NCI-H748 treated with DMSO at 0.1 percent for 48 hours (cell line): ENCODE results near the gene USP16.
A peak's percentile ranks its signal among the peaks of the same experiment; 100 is the strongest.
"Not testable (repeated sequence)": the region's sequence is repeated elsewhere in the genome, so short reads cannot be mapped to it uniquely, and the experiment has no call there.

Experiments
- DNase-seq: peaks from one replicate; lab custom pipeline; 2025; lab: John Stamatoyannopoulos, UW

USP16 gene

GRCh38 chr21:29024474-29025327 lies at the start of gene USP16:
TSS of gene USP16 (plus strand) at chr21:29024668. CDS start at chr21:29027914, 3,246 bp downstream.
- peak; percentile 91 for DNase-seq

- no peak for DNase-seq
These were observed 49.1 kb upstream of the USP16 start for GRCh38 chr21:28975397-28975796.

- DNase-seq = no peak
These were observed 45.4 kb upstream of the USP16 start for GRCh38 chr21:28979092-28979491.

GRCh38 chr21:28982637-28983036 lies 41.8 kb upstream of the USP16 start:
- DNase-seq = no peak

DNA sequence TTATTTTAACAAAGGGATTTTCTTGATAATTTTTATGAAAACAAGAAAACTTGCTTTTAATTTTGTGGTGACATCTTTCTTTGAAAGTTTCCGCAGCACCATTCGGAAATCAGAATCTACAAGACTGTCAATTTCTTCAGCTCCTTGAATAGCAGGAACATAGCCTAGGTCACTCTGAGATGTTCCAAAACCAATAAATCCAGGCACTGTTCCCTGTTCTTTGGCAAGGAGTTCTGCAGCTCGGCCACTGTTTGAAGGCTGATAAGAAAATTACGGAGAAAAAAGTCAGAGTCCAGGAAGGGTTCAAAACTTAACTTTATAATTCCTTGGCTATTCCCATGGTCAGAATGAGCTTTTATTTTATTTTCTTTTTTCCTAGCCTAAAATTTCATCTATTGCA lies 37.8 kb upstream of the USP16 start:
- no peak for DNase-seq

DNA sequence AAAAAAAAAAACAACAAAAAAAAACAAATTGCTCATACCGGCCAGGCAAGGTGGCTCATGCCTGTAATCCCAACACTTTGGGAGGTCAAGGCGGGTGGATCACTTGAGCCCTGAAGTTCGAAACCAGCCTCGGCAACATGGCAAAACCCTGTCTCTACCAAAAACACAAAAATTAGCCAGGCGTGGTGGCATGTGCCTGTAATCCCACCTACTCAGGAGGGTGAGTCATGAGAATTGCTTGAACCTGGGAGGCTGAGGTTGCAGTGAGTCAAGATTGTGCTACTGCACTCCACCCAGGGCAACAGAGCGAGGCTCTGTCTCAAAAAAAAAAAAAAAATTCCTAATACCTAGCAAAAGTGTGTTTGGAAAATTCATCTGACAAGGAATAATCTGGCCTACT lies 36.3 kb upstream of the USP16 start:
- not testable (repeated sequence) for DNase-seq

DNA sequence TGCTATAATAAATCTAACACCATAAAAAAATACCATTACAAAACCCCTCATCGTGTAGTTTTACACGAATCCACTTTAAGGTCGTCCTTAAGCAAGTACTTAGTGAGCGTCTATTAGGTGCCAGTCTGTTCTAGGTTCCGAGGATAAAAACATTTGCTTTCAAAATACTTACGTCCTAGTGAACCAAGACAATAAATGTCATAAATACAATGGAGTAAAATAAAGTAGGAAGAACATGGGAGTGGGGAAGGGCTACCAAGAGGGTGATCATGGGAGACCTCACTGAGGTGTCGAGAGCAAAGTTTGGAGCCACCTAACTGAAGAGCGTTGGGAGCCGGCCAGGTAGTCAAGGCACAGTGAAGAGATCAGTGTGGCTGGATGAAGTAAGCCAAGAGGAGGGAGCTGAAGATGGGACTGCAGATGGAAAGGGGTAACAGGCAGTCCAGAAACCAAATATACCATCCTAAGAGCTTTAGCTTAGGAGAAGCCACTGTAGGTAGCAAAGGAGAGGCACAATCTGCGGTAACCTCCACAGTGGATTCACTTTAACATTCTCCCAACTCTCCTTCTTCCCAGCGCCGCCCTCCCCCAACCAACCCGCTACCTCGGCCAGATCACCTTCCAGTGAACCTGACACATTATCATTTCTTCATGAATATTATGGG lies 32.5 kb upstream of the USP16 start:
- DNase-seq = no peak

DNA sequence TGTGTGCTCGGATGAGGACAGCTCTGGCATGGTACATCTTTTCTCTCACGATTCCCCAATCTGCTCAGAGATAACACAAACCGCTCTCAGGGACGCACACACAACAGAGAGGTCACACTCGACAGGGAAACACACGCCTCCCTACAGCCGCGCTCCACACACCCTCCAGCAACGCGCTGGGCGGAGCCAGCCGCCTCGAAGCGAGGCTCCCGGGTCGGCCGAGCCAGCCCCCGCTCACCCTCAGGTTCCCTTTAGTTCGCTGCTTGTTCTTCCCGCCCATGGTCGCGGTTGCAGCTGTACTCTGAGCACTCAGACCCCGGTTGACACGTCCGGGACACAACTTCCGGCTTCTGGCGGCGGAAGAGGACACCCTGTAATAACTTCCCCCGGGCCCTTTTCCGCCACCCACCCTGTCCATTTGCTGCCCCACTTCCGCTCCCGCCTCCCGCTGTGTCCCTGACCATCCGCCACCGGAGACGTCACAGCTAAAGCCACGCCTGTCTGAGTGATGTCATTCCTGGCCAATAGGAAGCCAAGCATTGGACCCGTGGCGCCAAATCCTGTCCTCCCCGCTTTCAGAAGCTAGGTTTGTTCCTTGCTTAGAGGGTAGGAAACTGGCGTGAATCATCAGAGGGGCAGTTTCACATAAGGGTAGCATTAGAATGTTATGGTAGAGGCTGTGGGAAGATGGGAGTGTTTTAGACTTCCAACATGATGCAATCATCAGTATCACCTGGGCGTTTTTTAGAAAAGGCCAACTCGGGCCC lies 31.8 kb upstream of the USP16 start, which contains the start of gene LTN1:
Gene LTN1, minus strand, starts transcription at position 352 of the 767 bp plus-strand sequence. Its CDS starts 72 bp downstream, at position 280.
- peak; percentile 93 for DNase-seq

GRCh38 chr21:28993293-28993629 lies 31.2 kb upstream of the USP16 start:
- DNase-seq = no peak

DNA sequence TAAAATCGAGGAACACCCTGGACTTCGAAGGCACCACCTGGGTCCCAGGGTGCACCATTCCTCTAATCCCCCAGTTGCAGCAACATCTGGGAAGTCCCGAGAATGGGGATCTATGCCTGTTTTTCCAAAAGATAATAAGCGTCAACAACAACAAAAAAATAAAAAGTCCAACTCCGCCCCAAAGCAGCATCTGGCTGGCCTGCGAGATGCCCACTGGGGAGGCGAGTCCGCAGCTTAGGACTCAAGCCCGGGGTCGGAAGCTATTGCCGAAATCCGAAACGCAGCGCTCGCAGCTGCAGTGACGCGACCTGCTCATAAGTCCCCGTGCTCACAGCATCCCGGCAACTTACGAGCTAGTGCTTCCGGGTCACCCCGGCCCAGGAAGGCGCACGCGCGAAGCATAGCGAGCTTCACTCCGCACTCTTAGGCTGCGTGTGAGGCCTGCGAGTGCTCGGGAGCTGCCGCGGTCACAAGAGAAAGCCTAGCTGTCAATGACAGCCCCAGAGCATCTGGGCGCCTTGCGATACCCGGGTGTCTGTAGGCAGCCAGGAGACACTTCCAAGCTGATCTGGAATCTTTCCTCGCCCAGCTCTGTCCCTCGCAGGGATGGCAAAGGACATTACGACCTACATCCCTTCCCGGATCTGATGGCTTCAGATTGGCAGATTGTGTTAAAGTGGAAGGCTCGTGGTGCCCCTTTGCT lies 21.9 kb upstream of the USP16 start:
- peak; percentile 73 for DNase-seq

- no peak for DNase-seq
These were observed 18.8 kb upstream of the USP16 start for GRCh38 chr21:29005696-29006095.

- DNase-seq = no peak
These were observed 17.3 kb upstream of the USP16 start for GRCh38 chr21:29007135-29007534.

DNA sequence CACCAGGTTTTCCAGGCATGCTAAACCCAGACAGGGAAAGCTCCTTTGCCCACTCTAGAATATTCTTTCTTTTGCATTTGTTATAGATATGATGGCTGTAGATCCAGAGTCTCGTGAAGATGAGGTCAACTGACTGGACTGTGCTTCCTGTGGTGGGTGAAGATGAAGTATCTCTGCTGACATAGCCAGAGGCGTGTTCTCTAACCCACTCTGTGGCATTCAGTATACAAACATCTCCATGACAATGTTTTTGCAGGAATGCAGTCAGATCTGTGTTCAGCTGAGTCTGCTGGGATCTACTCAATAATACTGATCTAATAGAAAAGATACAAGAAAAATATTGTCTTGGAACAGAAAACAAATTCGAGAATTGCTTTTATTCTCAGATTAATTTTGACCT lies 16.7 kb upstream of the USP16 start:
- DNase-seq = no peak

DNA sequence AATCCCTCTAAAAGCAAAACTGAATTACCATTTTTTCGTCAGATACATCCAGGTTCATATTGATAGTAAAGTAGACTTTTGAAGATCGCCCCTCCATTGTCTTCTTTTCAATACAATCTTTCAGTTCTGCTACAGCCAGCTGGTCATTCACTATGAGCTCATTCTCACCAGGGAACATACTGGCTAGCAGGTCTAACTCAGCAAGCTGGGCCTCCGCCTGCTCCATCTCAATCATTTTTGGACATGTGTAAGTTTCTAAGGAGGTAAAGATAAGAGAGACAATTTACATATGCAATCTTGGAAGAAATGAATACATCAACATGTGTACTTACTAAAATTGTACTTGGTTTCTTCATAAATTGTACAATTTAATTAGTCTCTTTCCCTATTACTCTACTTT lies 16.1 kb upstream of the USP16 start:
- DNase-seq = no peak

- not testable (repeated sequence) for DNase-seq
These were observed 13.2 kb upstream of the USP16 start for GRCh38 chr21:29011236-29011635.

GRCh38 chr21:29017639-29018237 lies 6.7 kb upstream of the USP16 start:
- no peak for DNase-seq

DNA sequence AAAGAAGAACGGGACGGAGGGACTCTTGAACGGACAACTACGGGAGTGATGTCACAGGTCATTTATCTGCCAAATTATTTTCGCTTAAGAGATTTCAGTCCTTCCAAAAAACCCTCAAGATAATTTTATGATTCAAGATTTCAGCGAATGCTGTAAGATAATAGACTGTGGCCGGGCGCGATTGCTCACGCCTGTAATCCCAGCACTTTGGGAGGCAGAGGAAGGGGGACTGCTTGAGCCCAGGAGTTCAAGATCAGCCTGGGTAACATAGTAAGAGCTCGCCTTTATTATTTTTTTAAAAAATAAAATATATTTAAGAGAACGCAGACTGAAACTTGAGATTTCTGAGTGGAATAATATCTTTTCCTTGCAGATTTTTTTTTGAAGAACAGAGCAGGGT lies 5.9 kb upstream of the USP16 start:
- peak; percentile 4 for DNase-seq

GRCh38 chr21:29022166-29022565 lies 2.3 kb upstream of the USP16 start:
- no peak for DNase-seq

- no peak for DNase-seq
These were observed 853 bp downstream of the USP16 start for GRCh38 chr21:29025328-29025713.

DNA sequence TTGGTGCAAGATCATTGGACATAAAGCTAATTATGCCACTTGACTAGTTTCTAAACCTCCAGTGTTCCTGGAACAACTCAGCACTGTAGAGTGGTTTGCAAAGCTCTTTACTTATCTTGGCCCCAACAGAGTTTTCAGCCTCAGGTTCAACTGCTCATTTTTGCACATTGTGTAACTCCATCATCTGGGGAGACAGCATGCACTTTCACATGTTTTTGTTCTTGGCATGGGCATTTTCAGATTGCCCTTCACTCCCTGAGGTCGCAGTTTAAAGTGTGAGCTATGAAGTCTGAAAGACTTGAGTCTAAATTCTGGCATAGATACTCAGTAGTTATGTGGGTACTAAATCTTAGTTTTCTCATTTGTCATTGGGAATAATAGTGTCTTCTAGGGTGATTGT lies 5.1 kb downstream of the USP16 start:
- no peak for DNase-seq

- no peak for DNase-seq
These were observed 6.4 kb downstream of the USP16 start for GRCh38 chr21:29030909-29031308.

- DNase-seq = no peak
These were observed 8.8 kb downstream of the USP16 start for GRCh38 chr21:29033301-29033700.
